ENCODE measurements around the gene B3GNT5. TPM values are rescaled to one million over a fixed set of nuclear protein-coding genes. Genes with fewer than 3 reads are reported as not detected.

B3GNT5 gene
- total and polyA plus RNA-seq, 2 donors (not counting 1 experiment from before 2014, with no cell fraction given), result 0.07 to 0.37 TPM

GRCh38 chr3:183215591-183216202 is 37.4 kb upstream of the B3GNT5 start:
- no peak for ATAC-seq (ENCODE audit: low read depth)
- H3K4me1 Mint-ChIP-seq, result peaks cover 20% of the 10 kb centered on the region
- H3K4me1 ChIP-seq (ENCODE audit: control insufficient read depth in 2 of 2, insufficient read depth in 2 of 2, low read length in 2 of 2), result peaks cover 10 to 17% of the 10 kb centered on the region in 2 donors
- no peak overlapping the region for H3K4me3 ChIP-seq (ENCODE audit: control extremely low read depth in 1 of 5, extremely low read depth in 1 of 5, insufficient read depth in 1 of 5, low read depth in 2 of 5, low read length in 4 of 5)
- peaks cover 0 to 26% (median 10%) of the 10 kb centered on the region in 4 experiments for H3K27me3 ChIP-seq (replicated peaks in 1 of 4; ENCODE audit: control extremely low read depth in 1 of 4, control insufficient read depth in 3 of 4, insufficient read depth in 4 of 4, low read length in 3 of 4)
- H3K9me3 Mint-ChIP-seq (ENCODE audit: insufficient read depth), result no peaks in the 10 kb centered on the region
- no peaks in the 10 kb centered on the region for H3K9me3 ChIP-seq (ENCODE audit: control extremely low read depth in 1 of 3, control insufficient read depth in 2 of 3, insufficient read depth in 1 of 3, low read length in 2 of 3)
- no peak overlapping the region for H3K27ac ChIP-seq (ENCODE audit: low read length in 2 of 2)
- no peak overlapping the region for H3K4me2 ChIP-seq (replicated peaks; ENCODE audit: low read depth, low read length, poor library complexity, severe bottlenecking)
- no peak overlapping the region for H3K4me3 Mint-ChIP-seq
- no peak overlapping the region for H3K9ac ChIP-seq (ENCODE audit: low read length)
- peaks cover 53% of the 10 kb centered on the region for H3K27me3 Mint-ChIP-seq
- 96% methylated on average over 3 of the region's 4 CpGs for WGBS (ENCODE audit: insufficient coverage)
- DNase-seq, result no peak
- TF ChIP-seq CTCF (IDR thresholded peaks at IDR 0.05), result no peak
- TF ChIP-seq EZH2 (IDR thresholded peaks at IDR 0.05; ENCODE audit: borderline replicate concordance, insufficient read depth, low read depth, low read length, poor library complexity, severe bottlenecking), result no peak
- no peak overlapping the region for H3K27ac Mint-ChIP-seq
- H3K79me2 ChIP-seq (ENCODE audit: control insufficient read depth, insufficient read depth, low read length), result no peaks in the 10 kb centered on the region
- H2AFZ ChIP-seq (ENCODE audit: insufficient read depth, low read depth, low read length, poor library complexity, severe bottlenecking), result no peak overlapping the region
- H4K20me1 ChIP-seq (ENCODE audit: control insufficient read depth, insufficient read depth, low read length, poor library complexity, severe bottlenecking), result no peaks in the 10 kb centered on the region
- intact Hi-C loops (cut with micrococcal nuclease), result no loop called here
- H3K36me3 ChIP-seq (replicated peaks in 1 of 2; ENCODE audit: control extremely low read depth in 1 of 2, control insufficient read depth in 1 of 2, extremely low read depth in 1 of 2, insufficient read depth in 2 of 2, low read length in 1 of 2), result no peaks in the 10 kb centered on the region
- ChIA-PET CTCF (no interaction called here), POLR2A (no interaction called here)

GRCh38 chr3:183217548-183218332 is 35.3 kb upstream of the B3GNT5 start:
- peaks cover 38% of the 10 kb centered on the region for H3K27me3 Mint-ChIP-seq
- peaks cover under 1 to 2% of the 10 kb centered on the region in 2 donors for H3K4me1 ChIP-seq (ENCODE audit: control insufficient read depth in 2 of 2, insufficient read depth in 2 of 2, low read length in 2 of 2)
- CTCF ChIA-PET, result no interaction called here

More at GRCh38 chr3:183217548-183218332, 35.3 kb upstream of the B3GNT5 start:
- intact Hi-C loops (cut with micrococcal nuclease), result no loop called here
- POLR2A ChIA-PET, result no interaction called here
- Histone ChIP-seq H3K27me3 (replicated peaks in 1 of 4; ENCODE audit: control extremely low read depth in 1 of 4, control insufficient read depth in 3 of 4, insufficient read depth in 4 of 4, low read length in 3 of 4) (peaks cover 0 to 13% (median 10%) of the 10 kb centered on the region in 4 experiments), H3K27ac (ENCODE audit: low read length in 2 of 2) (no peak overlapping the region), H3K36me3 (replicated peaks in 1 of 2; ENCODE audit: control extremely low read depth in 1 of 2, control insufficient read depth in 1 of 2, extremely low read depth in 1 of 2, insufficient read depth in 2 of 2, low read length in 1 of 2) (no peaks in the 10 kb centered on the region), H3K4me2 (replicated peaks; ENCODE audit: low read depth, low read length, poor library complexity, severe bottlenecking) (no peak overlapping the region), H3K9me3 (ENCODE audit: control extremely low read depth in 1 of 3, control insufficient read depth in 2 of 3, insufficient read depth in 1 of 3, low read length in 2 of 3) (no peaks in the 10 kb centered on the region), H4K20me1 (ENCODE audit: control insufficient read depth, insufficient read depth, low read length, poor library complexity, severe bottlenecking) (no peaks in the 10 kb centered on the region), H3K9ac (ENCODE audit: low read length) (no peak overlapping the region), H3K79me2 (ENCODE audit: control insufficient read depth, insufficient read depth, low read length) (no peaks in the 10 kb centered on the region), H2AFZ (ENCODE audit: insufficient read depth, low read depth, low read length, poor library complexity, severe bottlenecking) (no peak overlapping the region), H3K4me3 (ENCODE audit: control extremely low read depth in 1 of 5, extremely low read depth in 1 of 5, insufficient read depth in 1 of 5, low read depth in 2 of 5, low read length in 4 of 5) (no peak overlapping the region)
- WGBS (ENCODE audit: insufficient coverage), result no CpG with 5 or more reads among the region's 9 CpGs
- Mint-ChIP-seq H3K4me1 (peaks cover 7% of the 10 kb centered on the region), H3K9me3 (ENCODE audit: insufficient read depth) (no peaks in the 10 kb centered on the region), H3K4me3 (no peak overlapping the region), H3K27ac (no peak overlapping the region)
- DNase-seq (no peak), ATAC-seq (ENCODE audit: low read depth) (no peak)
- TF ChIP-seq CTCF (IDR thresholded peaks at IDR 0.05) (no peak), EZH2 (IDR thresholded peaks at IDR 0.05; ENCODE audit: borderline replicate concordance, insufficient read depth, low read depth, low read length, poor library complexity, severe bottlenecking) (no peak)

Measured in B cell (primary cell).